Activated CD4-positive, alpha-beta memory T cell treated with anti-CD3 and anti-CD28 coated beads for 36 hours (primary cell): Measurements from ENCODE around the gene TNFAIP8L1. TPM values are rescaled to one million over a fixed set of nuclear protein-coding genes. Genes with fewer than 3 reads are reported as not detected.

Source experiments
- CTCF ChIA-PET: fragments of 350-600 bp; sonication (Branson Sonifier 250); formaldehyde crosslinking; loops from one replicate; lab custom pipeline; 2021; ENCODE audit warnings: antibody characterized with exemption, inconsistent platforms; lab: Charles Lee
- POLR2A ChIA-PET: fragments of 350-600 bp; sonication (Branson Sonifier 250); formaldehyde crosslinking; loops from one replicate; lab custom pipeline; 2021; ENCODE audit warnings: antibody characterized with exemption; lab: Charles Lee
- DNase-seq: peaks from one replicate; pipeline ENCODE4 v3.0.0-alpha.2; 2020
- H3K27ac Mint-ChIP-seq: one replicate; pipeline ENCODE4 v1.8.0; 2021; ENCODE audit warnings: mixed read lengths
- H3K27me3 Mint-ChIP-seq: one replicate; pipeline ENCODE4 v1.8.0; 2021; ENCODE audit warnings: mixed read lengths
- H3K36me3 Mint-ChIP-seq: one replicate; pipeline ENCODE4 v1.8.0; 2021; ENCODE audit warnings: mixed read lengths
- H3K4me1 Mint-ChIP-seq: one replicate; pipeline ENCODE4 v1.8.0; 2021; ENCODE audit warnings: low read depth, mixed read lengths
- H3K4me3 Mint-ChIP-seq: one replicate; pipeline ENCODE4 v1.8.0; 2021; ENCODE audit warnings: mild to moderate bottlenecking, mixed read lengths
- H3K9me3 Mint-ChIP-seq: one replicate; pipeline ENCODE4 v1.8.0; 2021; ENCODE audit warnings: mixed read lengths
- intact Hi-C: fragments of 100-400 bp; cut with micrococcal nuclease; formaldehyde crosslinking; loops from one replicate; pipeline ENCODE4 v1.15.1; 2023
- total RNA-seq, 2 experiments: library from RNA; stranded (reverse); gene quantifications; one replicate each; pipeline ENCODE4 v1.2.3, GENCODE V29; 2021

The TNFAIP8L1 gene
- total RNA-seq, 2 experiments from 2014 or later: 17.2 to 17.4 TPM

GRCh38 chr19:4702764-4703163, 63.4 kb downstream of the TNFAIP8L1 start:
- no peak for DNase-seq
- no peaks in the 10 kb centered on the region for H3K9me3 Mint-ChIP-seq
- no peaks in the 10 kb centered on the region for H3K4me1 Mint-ChIP-seq
- H3K27me3 Mint-ChIP-seq: no peaks in the 10 kb centered on the region
- intact Hi-C loops: no loop called here
- H3K27ac Mint-ChIP-seq: no peak overlapping the region
- H3K4me3 Mint-ChIP-seq: no peak overlapping the region
- H3K36me3 Mint-ChIP-seq: peaks cover 14% of the 10 kb centered on the region
- ChIA-PET POLR2A (no interaction called here), CTCF (no interaction called here)

GRCh38 chr19:4703671-4704316, 64.5 kb downstream of the TNFAIP8L1 start:
- ChIA-PET CTCF (interaction anchor here (0.6 kb wide), 1 partner anchor 19 kb away, joined by 3 read pairs; no protein-coding TSS in a partner anchor), POLR2A (interaction anchor here (0.6 kb wide), 1 partner anchor 35 kb away, joined by 3 read pairs; no protein-coding TSS in a partner anchor)
- no peak for DNase-seq
- intact Hi-C loops: no loop called here
- Mint-ChIP-seq H3K36me3 (peaks cover 14% of the 10 kb centered on the region), H3K27me3 (no peaks in the 10 kb centered on the region), H3K4me3 (no peak overlapping the region), H3K4me1 (no peaks in the 10 kb centered on the region), H3K27ac (no peak overlapping the region), H3K9me3 (no peaks in the 10 kb centered on the region)

- ChIA-PET POLR2A (interaction anchor here (0.6 kb wide), 1 partner anchor 36 kb away, joined by 3 read pairs; no protein-coding TSS in a partner anchor), CTCF (interaction anchor here (1.2 kb wide), 1 partner anchor 13 kb away, joined by 3 read pairs; no protein-coding TSS in a partner anchor)
- H3K9me3 Mint-ChIP-seq: no peaks in the 10 kb centered on the region
- intact Hi-C loops: no loop called here
- H3K36me3 Mint-ChIP-seq: peaks cover 16% of the 10 kb centered on the region
- H3K4me3 Mint-ChIP-seq: no peak overlapping the region
- H3K4me1 Mint-ChIP-seq: peaks cover 2% of the 10 kb centered on the region
- no peak for DNase-seq
- no peaks in the 10 kb centered on the region for H3K27me3 Mint-ChIP-seq
- no peak overlapping the region for H3K27ac Mint-ChIP-seq
Measured at GRCh38 chr19:4704317-4704673, 65.0 kb downstream of the TNFAIP8L1 start.

Other genes starting within 250 kb of the TNFAIP8L1 start
- 10 to 100 TPM; 38.1 to 42.0 TPM for gene SH3GL1, start 239.0 kb upstream of the TNFAIP8L1 start, total RNA-seq
- 10 to 100 TPM; 61.6 to 63.5 TPM for gene CHAF1A, start 236.9 kb upstream of the TNFAIP8L1 start, total RNA-seq
- 10 to 100 TPM; 36.2 to 37.1 TPM for gene UBXN6, start 181.7 kb upstream of the TNFAIP8L1 start, total RNA-seq
- gene HDGFL2, start 167.2 kb upstream of the TNFAIP8L1 start, total RNA-seq: 10 to 100 TPM; 46.0 to 47.7 TPM
- under 1 TPM in 1 of 2 experiments, not detected in 1; 0.02 TPM for gene PLIN4, start 121.0 kb upstream of the TNFAIP8L1 start, total RNA-seq
- gene PLIN5, start 104.3 kb upstream of the TNFAIP8L1 start, total RNA-seq: under 1 TPM; 0.17 to 0.31 TPM
- under 1 TPM; 0.88 to 0.92 TPM for gene LRG1, start 99.5 kb upstream of the TNFAIP8L1 start, total RNA-seq
- under 1 TPM in 1 of 2 experiments, not detected in 1; 0.19 TPM for gene SEMA6B, start 79.8 kb upstream of the TNFAIP8L1 start, total RNA-seq
- gene MYDGF, start 30.8 kb downstream of the TNFAIP8L1 start, total RNA-seq: 10 to 100 TPM; 72.9 to 74.7 TPM
- gene DPP9, start 84.3 kb downstream of the TNFAIP8L1 start, total RNA-seq: 10 to 100 TPM; 54.8 to 57.5 TPM
- 1 to 10 TPM; 9.2 to 9.3 TPM for gene FEM1A, start 152.2 kb downstream of the TNFAIP8L1 start, total RNA-seq
- 10 to 100 TPM; 24.0 to 25.4 TPM for gene TICAM1, start 192.2 kb downstream of the TNFAIP8L1 start, total RNA-seq
- gene PLIN3, start 228.2 kb downstream of the TNFAIP8L1 start, total RNA-seq: 10 to 100 TPM; 36.6 to 37.7 TPM